IMR-90 (cell line): ENCODE measurements around the gene DDT. TPM values are rescaled to one million over a fixed set of nuclear protein-coding genes. Genes with fewer than 3 reads are reported as not detected.
"Not testable (repeated sequence)": the region's sequence is repeated elsewhere in the genome, so short reads cannot be mapped to it uniquely, and the experiment has no call there.

Experiments used
- ATAC-seq: fragments of 200-7000 bp; cut with Tn5 transposase; 2 replicates; pipeline ENCODE4 v1.9.1; 2020; ENCODE audit warnings: low read depth, mild to moderate bottlenecking, moderate library complexity
- BruUV-seq: library from RNA; stranded (reverse); fragments of 400-500 nt; replicated peaks from 2 replicates; lab custom pipeline; 2021; lab: Mats Ljungman, UMichigan
- CTCF ChIA-PET: fragments of 300-600 bp; formaldehyde crosslinking; extraction: SDS; loops from one replicate; lab custom pipeline; 2021; ENCODE audit warnings: antibody characterized with exemption; lab: Yijun Ruan, JAX
- POLR2A ChIA-PET: fragments of 300-600 bp; sonication (Branson Sonifier 250); formaldehyde crosslinking; loops from one replicate; lab custom pipeline; 2022; ENCODE audit warnings: antibody characterized with exemption; ENCODE audit not compliant: unreplicated experiment; lab: Charles Lee
- DNase-seq: peaks from one replicate; pipeline ENCODE4 v3.0.0; 2013
- H2AFZ ChIP-seq: replicated peaks from 2 replicates; pipeline ENCODE3; 2013; ENCODE audit warnings: low read length, mild to moderate bottlenecking; ENCODE audit not compliant: poor library complexity
- H2AK5ac ChIP-seq: 2 replicates; pipeline ENCODE4 v1.6.1; 2013; ENCODE audit warnings: low read depth, low read length, inconsistent platforms
- H2AK9ac ChIP-seq: replicated peaks from 2 replicates; pipeline ENCODE3; 2013; ENCODE audit warnings: mild to moderate bottlenecking, low read depth, low read length, moderate library complexity; ENCODE audit not compliant: poor library complexity
- H2BK120ac ChIP-seq: 2 replicates; pipeline ENCODE4 v1.6.1; 2013; ENCODE audit warnings: low read depth, low read length, inconsistent platforms
- H2BK15ac ChIP-seq: 3 replicates; pipeline ENCODE4 v1.6.1; 2013; ENCODE audit warnings: low read depth, low read length, inconsistent platforms
- H2BK20ac ChIP-seq: 2 replicates; pipeline ENCODE4 v1.6.1; 2013; ENCODE audit warnings: low read depth, mild to moderate bottlenecking, inconsistent platforms, low read length, moderate library complexity
- H2BK5ac ChIP-seq: 2 replicates; pipeline ENCODE4 v1.6.1; 2013; ENCODE audit warnings: mild to moderate bottlenecking, low read depth, low read length, inconsistent platforms; ENCODE audit not compliant: poor library complexity, severe bottlenecking
- H3K14ac ChIP-seq: replicated peaks from 2 replicates; pipeline ENCODE4 v1.6.1; 2013; ENCODE audit warnings: low read depth, low read length, inconsistent platforms
- H3K18ac ChIP-seq: 2 replicates; pipeline ENCODE4 v1.6.1; 2013; ENCODE audit warnings: low read depth, low read length, control low read depth
- H3K23ac ChIP-seq: 2 replicates; pipeline ENCODE4 v1.6.1; 2013; ENCODE audit warnings: low read depth, low read length, inconsistent platforms
- H3K27ac ChIP-seq: 2 replicates; pipeline ENCODE4 v1.5.1; 2013; ENCODE audit warnings: mild to moderate bottlenecking, control low read depth, low read length; ENCODE audit not compliant: insufficient read depth
- H3K27me3 ChIP-seq: 2 replicates; pipeline ENCODE4 v1.6.1; 2013; ENCODE audit warnings: low read length; ENCODE audit not compliant: control insufficient read depth, insufficient read depth
- H3K36me3 ChIP-seq: 2 replicates; pipeline ENCODE4 v1.6.1; 2013; ENCODE audit warnings: low read length, mixed read lengths; ENCODE audit not compliant: control insufficient read depth, insufficient read depth
- H3K4ac ChIP-seq: 2 replicates; pipeline ENCODE4 v1.6.1; 2013; ENCODE audit warnings: low read depth, low read length, inconsistent platforms
- H3K4me1 ChIP-seq: 2 replicates; pipeline ENCODE4 v1.6.1; 2013; ENCODE audit warnings: low read length, mixed read lengths; ENCODE audit not compliant: control insufficient read depth, insufficient read depth
- H3K4me2 ChIP-seq: 2 replicates; pipeline ENCODE4 v1.6.1; 2013; ENCODE audit warnings: low read depth, mild to moderate bottlenecking, control low read depth, low read length, moderate library complexity
- H3K4me3 ChIP-seq: 2 replicates; pipeline ENCODE4 v1.5.1; 2013; ENCODE audit warnings: low read depth, mild to moderate bottlenecking, control low read depth, low read length, moderate library complexity; ENCODE audit not compliant: insufficient read depth
- H3K56ac ChIP-seq: 2 replicates; pipeline ENCODE4 v1.6.1; 2013; ENCODE audit warnings: low read length, inconsistent platforms; ENCODE audit not compliant: insufficient read depth; ENCODE audit errors: extremely low read depth
- H3K79me1 ChIP-seq, 2 experiments: 2 replicates each; pipeline ENCODE4 v1.6.1; 2013; ENCODE audit warnings: low read length in 2 of 2, inconsistent platforms in 1 of 2, low read depth in 1 of 2
- H3K9ac ChIP-seq: 2 replicates; pipeline ENCODE4 v1.6.1; 2013; ENCODE audit warnings: low read depth, low read length, control low read depth
- H3K9me1 ChIP-seq: 2 replicates; pipeline ENCODE4 v1.6.1; 2013; ENCODE audit warnings: low read length, inconsistent platforms; ENCODE audit not compliant: insufficient read depth
- H3K9me3 ChIP-seq: 2 replicates; pipeline ENCODE4 v1.6.1; 2013; ENCODE audit warnings: low read length; ENCODE audit not compliant: control insufficient read depth, insufficient read depth
- H4K20me1 ChIP-seq: 2 replicates; pipeline ENCODE4 v1.6.1; 2013; ENCODE audit warnings: low read length, inconsistent platforms; ENCODE audit not compliant: insufficient read depth
- H4K5ac ChIP-seq: 2 replicates; pipeline ENCODE4 v1.6.1; 2013; ENCODE audit warnings: mild to moderate bottlenecking, low read depth, low read length, control low read depth
- H4K8ac ChIP-seq, 2 experiments: 2 replicates each; pipeline ENCODE4 v1.6.1; 2013; ENCODE audit warnings: low read depth in 2 of 2, low read length in 2 of 2, control low read depth in 1 of 2, inconsistent platforms in 1 of 2
- H4K91ac ChIP-seq: 2 replicates; pipeline ENCODE4 v1.6.1; 2013; ENCODE audit warnings: low read depth, low read length, inconsistent platforms; ENCODE audit not compliant: insufficient read depth
- WGBS, 2 experiments: methylation state at CpG; one replicate each; pipeline versions ENCODE4 v1.1.5 to v1.1.7; 2013; ENCODE audit warnings: missing lambda C conversion rate in 2 of 2; ENCODE audit not compliant: insufficient read length in 1 of 2; ENCODE audit errors: extremely low coverage in 2 of 2; 5-methylcytosine and 5-hydroxymethylcytosine counted together
- dilution Hi-C: fragments of 300-500 bp; cut with HindIII; formaldehyde crosslinking; loops from one replicate; pipeline ENCODE4 v1.14.3; 2018; ENCODE audit warnings: low sequenced_read_pairs; ENCODE audit not compliant: unreplicated experiment
- in situ Hi-C: fragments of 300-500 bp; cut with MboI; formaldehyde crosslinking; loops from 3 replicates; pipeline ENCODE4 v1.14.3; 2019; ENCODE audit warnings: low sequenced_read_pairs, inconsistent platforms, mixed read lengths
- intact Hi-C: fragments of 100-400 bp; cut with micrococcal nuclease; formaldehyde crosslinking; loops from 2 replicates; pipeline ENCODE4 v1.10.0; 2022
- polyA plus RNA-seq, 3 experiments: library from polyadenylated mRNA; depleted of rRNA; stranded (reverse); fragments of >200 nt; gene quantifications; 2 replicates each; pipeline ENCODE4 v1.2.3, GENCODE V29; 2012; ENCODE audit warnings: low replicate concordance in 1 of 3
- total RNA-seq: library from RNA; depleted of rRNA; stranded (reverse); fragments of >200 nt; gene quantifications from 2 replicates; pipeline ENCODE4 v1.2.3, GENCODE V29; 2012

The DDT gene
- total and polyA plus RNA-seq, 2 of the 4 experiments (the other 2 are of a cell fraction): 54.8 to 151 TPM

DNA sequence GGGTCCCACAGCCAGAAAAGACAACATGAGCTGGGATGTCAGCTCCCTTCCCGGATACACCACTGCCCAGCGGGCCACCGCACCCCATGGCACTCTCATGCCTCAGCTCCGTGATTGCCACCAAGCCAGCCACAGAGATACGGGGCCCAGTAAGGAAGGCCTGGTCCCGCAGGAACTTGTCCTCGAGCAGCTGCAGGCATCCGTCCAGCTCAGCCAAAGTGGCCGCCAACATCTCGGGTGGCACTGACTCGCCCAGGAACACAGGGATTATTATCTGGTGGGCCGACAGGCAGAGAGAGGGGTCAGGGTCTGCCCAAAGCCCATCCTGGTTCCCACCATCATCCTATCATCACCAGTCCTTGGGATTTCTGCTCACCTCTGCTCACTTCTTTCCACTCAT lies 3.1 kb upstream of the DDT start:
- POLR2A ChIA-PET: not testable (repeated sequence)

DNA sequence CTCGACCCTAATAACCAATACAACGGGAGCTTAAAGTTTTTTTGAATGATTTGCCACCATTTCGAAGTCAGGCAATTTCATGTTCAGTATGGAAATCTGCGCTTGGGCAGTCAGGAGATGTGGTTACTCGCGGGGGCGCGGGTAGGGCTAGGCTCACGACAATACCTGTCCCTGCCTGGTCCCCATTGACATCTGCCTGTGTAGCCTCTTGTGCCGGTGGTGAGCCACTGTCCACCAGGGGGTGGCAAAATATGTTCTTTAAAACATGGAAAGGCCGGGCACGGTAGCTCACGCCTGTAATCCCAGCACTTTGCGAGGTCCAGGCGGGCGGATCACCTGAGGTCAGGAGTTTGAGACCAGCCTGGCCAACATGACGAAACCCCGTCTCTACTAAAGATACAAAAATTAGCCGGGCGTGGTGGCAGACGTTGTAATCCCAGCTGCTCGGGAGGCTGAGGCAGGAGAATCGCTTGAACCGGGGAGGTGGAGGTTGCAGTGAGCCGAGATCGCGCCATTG lies 653 bp upstream of the DDT start:
- H3K23ac ChIP-seq, in situ Hi-C loops, H2BK20ac ChIP-seq, H3K9ac ChIP-seq, CTCF ChIA-PET, H2BK5ac ChIP-seq, H2AK9ac ChIP-seq, H3K14ac ChIP-seq, H3K4me1 ChIP-seq, H3K56ac ChIP-seq, H2BK120ac ChIP-seq, H2AK5ac ChIP-seq, H4K5ac ChIP-seq, intact Hi-C loops, H3K27ac ChIP-seq, DNase-seq, H4K20me1 ChIP-seq, H4K8ac ChIP-seq, H3K27me3 ChIP-seq, H2BK15ac ChIP-seq, H3K9me1 ChIP-seq, H3K9me3 ChIP-seq, H3K4ac ChIP-seq, POLR2A ChIA-PET, BruUV-seq, H2AFZ ChIP-seq, H4K91ac ChIP-seq, H3K4me3 ChIP-seq, dilution Hi-C loops, H3K18ac ChIP-seq, H3K4me2 ChIP-seq: not testable (repeated sequence)
- H3K79me1 ChIP-seq: peaks cover 8 to 13% of the 10 kb centered on the region in 2 experiments
- no CpG with 5 or more reads among the region's 27 CpGs for WGBS, 2 experiments
- peak; percentile 1; the same call in 1 of the 2 replicates for ATAC-seq
- H3K36me3 ChIP-seq: peaks cover 14% of the 10 kb centered on the region

More for the DNA sequence above, 3.1 kb upstream of the DDT start:
- H2BK20ac ChIP-seq, H4K8ac ChIP-seq, H3K4me2 ChIP-seq, H2BK15ac ChIP-seq, H2AK5ac ChIP-seq, H3K4ac ChIP-seq, H2BK120ac ChIP-seq, DNase-seq, intact Hi-C loops, H3K4me1 ChIP-seq, H3K23ac ChIP-seq, H3K9ac ChIP-seq, H3K56ac ChIP-seq, H3K18ac ChIP-seq, H3K14ac ChIP-seq, H3K27ac ChIP-seq, H4K91ac ChIP-seq, H3K4me3 ChIP-seq, H3K79me1 ChIP-seq, H3K27me3 ChIP-seq, ATAC-seq, H2AK9ac ChIP-seq, H2AFZ ChIP-seq, H3K9me1 ChIP-seq, dilution Hi-C loops, CTCF ChIA-PET, H4K20me1 ChIP-seq, H3K9me3 ChIP-seq, in situ Hi-C loops, H4K5ac ChIP-seq, BruUV-seq, H2BK5ac ChIP-seq, H3K36me3 ChIP-seq: not testable (repeated sequence)
- WGBS, 2 experiments: no CpG with 5 or more reads among the region's 12 CpGs
